ENCODE data around the gene HOMER1.

The HOMER1 gene

GRCh38 chr5:79488058-79488457 is 25.9 kb downstream of the HOMER1 start:
- no peak overlapping the region for H3K4me3 ChIP-seq (ENCODE audit: low read length in 2 of 2)

DNA sequence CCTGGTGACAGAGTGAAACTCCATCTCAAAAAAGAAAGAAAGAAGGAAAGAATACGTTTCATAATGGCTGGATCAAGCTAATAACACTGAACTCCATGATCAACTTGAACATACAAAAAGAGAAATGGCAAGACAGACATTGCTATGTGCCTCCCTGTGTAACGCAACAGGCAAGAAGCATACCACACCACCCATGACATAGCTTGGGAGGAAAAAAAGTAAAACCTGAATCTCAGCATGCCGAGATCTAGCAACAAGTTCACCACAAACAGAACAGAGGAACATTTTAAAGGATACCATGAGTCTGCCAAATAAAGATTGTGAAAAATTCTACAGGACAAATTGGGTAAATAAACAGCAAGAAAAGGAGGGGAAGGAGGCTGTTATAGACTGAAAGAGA is 26.7 kb downstream of the HOMER1 start:
- Histone ChIP-seq H3K4me3 (ENCODE audit: low read length in 2 of 2) (no peak overlapping the region), H3K9ac (ENCODE audit: low read length in 2 of 2) (no peak overlapping the region), H3K9me3 (ENCODE audit: control insufficient read depth in 2 of 2, low read length in 2 of 2) (no peaks in the 10 kb centered on the region), H3K4me1 (ENCODE audit: control insufficient read depth, insufficient read depth, low read length) (no peaks in the 10 kb centered on the region), H3K27ac (ENCODE audit: low read length) (no peak overlapping the region), H3K27me3 (ENCODE audit: control insufficient read depth in 1 of 2, insufficient read depth in 2 of 2, low read length in 2 of 2) (no peaks in the 10 kb centered on the region), H3K36me3 (ENCODE audit: control insufficient read depth in 2 of 2, insufficient read depth in 2 of 2, low read length in 2 of 2) (no peaks in the 10 kb centered on the region)

More at GRCh38 chr5:79488058-79488457, 25.9 kb downstream of the HOMER1 start:
- H3K4me1 ChIP-seq (ENCODE audit: control insufficient read depth, insufficient read depth, low read length): no peaks in the 10 kb centered on the region
- H3K9me3 ChIP-seq (ENCODE audit: control insufficient read depth in 2 of 2, low read length in 2 of 2): no peaks in the 10 kb centered on the region
- no peaks in the 10 kb centered on the region for H3K36me3 ChIP-seq (ENCODE audit: control insufficient read depth in 2 of 2, insufficient read depth in 2 of 2, low read length in 2 of 2)
- H3K27ac ChIP-seq (ENCODE audit: low read length): no peak overlapping the region
- H3K9ac ChIP-seq (ENCODE audit: low read length in 2 of 2): no peak overlapping the region
- H3K27me3 ChIP-seq (ENCODE audit: control insufficient read depth in 1 of 2, insufficient read depth in 2 of 2, low read length in 2 of 2): no peaks in the 10 kb centered on the region

DNA sequence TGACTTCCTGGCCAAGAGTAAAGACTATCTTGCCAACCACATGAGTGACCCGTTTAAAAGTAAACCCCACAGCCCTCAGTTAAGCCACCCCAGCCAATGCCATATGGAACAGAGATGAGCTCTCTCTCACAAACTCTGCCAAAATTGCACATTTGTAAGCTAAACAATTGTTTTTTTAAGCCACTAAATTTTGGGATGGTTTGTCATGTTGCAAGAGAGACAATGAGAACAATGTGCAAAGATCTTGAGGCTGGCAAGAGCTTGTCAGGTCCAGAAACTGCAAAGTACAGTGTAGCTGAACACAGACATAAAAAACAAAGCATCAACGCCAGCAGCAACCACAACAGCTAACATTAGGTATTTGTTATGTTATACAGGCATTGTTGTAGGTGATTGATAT is 27.8 kb downstream of the HOMER1 start:
- Histone ChIP-seq H3K4me1 (ENCODE audit: control insufficient read depth, insufficient read depth, low read length) (no peaks in the 10 kb centered on the region), H3K9me3 (ENCODE audit: control insufficient read depth in 2 of 2, low read length in 2 of 2) (no peaks in the 10 kb centered on the region), H3K4me3 (ENCODE audit: low read length in 2 of 2) (no peak overlapping the region), H3K36me3 (ENCODE audit: control insufficient read depth in 2 of 2, insufficient read depth in 2 of 2, low read length in 2 of 2) (no peaks in the 10 kb centered on the region), H3K27ac (ENCODE audit: low read length) (no peak overlapping the region), H3K27me3 (ENCODE audit: control insufficient read depth in 1 of 2, insufficient read depth in 2 of 2, low read length in 2 of 2) (no peaks in the 10 kb centered on the region), H3K9ac (ENCODE audit: low read length in 2 of 2) (no peak overlapping the region)

DNA sequence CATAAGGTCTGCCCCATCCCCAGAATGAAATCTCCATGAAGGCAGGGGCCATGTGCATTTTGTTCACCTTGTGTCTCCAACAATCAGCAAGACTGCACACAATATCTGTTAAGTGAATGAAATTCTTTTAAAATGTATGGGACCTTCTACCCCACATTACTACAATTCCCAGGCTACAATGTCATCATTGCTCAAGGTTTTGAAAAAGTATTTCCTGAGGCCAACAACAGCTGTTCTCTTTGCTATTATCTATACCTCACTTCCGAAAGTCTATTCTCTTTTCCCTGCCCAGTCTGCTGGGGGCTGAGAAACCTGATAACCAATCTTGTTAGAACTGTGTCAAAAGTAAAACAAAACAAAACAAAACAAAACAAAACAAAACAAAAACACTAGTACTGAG is 29.2 kb downstream of the HOMER1 start:
- H3K27ac ChIP-seq (ENCODE audit: low read length): no peak overlapping the region
- H3K36me3 ChIP-seq (ENCODE audit: control insufficient read depth in 2 of 2, insufficient read depth in 2 of 2, low read length in 2 of 2): no peaks in the 10 kb centered on the region
- H3K4me1 ChIP-seq (ENCODE audit: control insufficient read depth, insufficient read depth, low read length): no peaks in the 10 kb centered on the region
- no peak overlapping the region for H3K4me3 ChIP-seq (ENCODE audit: low read length in 2 of 2)
- no peak overlapping the region for H3K9ac ChIP-seq (ENCODE audit: low read length in 2 of 2)
- no peaks in the 10 kb centered on the region for H3K27me3 ChIP-seq (ENCODE audit: control insufficient read depth in 1 of 2, insufficient read depth in 2 of 2, low read length in 2 of 2)
- H3K9me3 ChIP-seq (ENCODE audit: control insufficient read depth in 2 of 2, low read length in 2 of 2): no peaks in the 10 kb centered on the region

GRCh38 chr5:79481574-79481973 is 32.4 kb downstream of the HOMER1 start:
- Histone ChIP-seq H3K4me3 (ENCODE audit: low read length in 2 of 2) (no peak overlapping the region), H3K9ac (ENCODE audit: low read length in 2 of 2) (no peak overlapping the region), H3K9me3 (ENCODE audit: control insufficient read depth in 2 of 2, low read length in 2 of 2) (no peaks in the 10 kb centered on the region), H3K27me3 (ENCODE audit: control insufficient read depth in 1 of 2, insufficient read depth in 2 of 2, low read length in 2 of 2) (no peaks in the 10 kb centered on the region), H3K27ac (ENCODE audit: low read length) (no peak overlapping the region), H3K36me3 (ENCODE audit: control insufficient read depth in 2 of 2, insufficient read depth in 2 of 2, low read length in 2 of 2) (no peaks in the 10 kb centered on the region), H3K4me1 (ENCODE audit: control insufficient read depth, insufficient read depth, low read length) (no peaks in the 10 kb centered on the region)

GRCh38 chr5:79480991-79481390 is 32.9 kb downstream of the HOMER1 start:
- H3K36me3 ChIP-seq (ENCODE audit: control insufficient read depth in 2 of 2, insufficient read depth in 2 of 2, low read length in 2 of 2): no peaks in the 10 kb centered on the region
- H3K27ac ChIP-seq (ENCODE audit: low read length): no peak overlapping the region
- no peaks in the 10 kb centered on the region for H3K27me3 ChIP-seq (ENCODE audit: control insufficient read depth in 1 of 2, insufficient read depth in 2 of 2, low read length in 2 of 2)
- H3K4me1 ChIP-seq (ENCODE audit: control insufficient read depth, insufficient read depth, low read length): no peaks in the 10 kb centered on the region
- no peak overlapping the region for H3K4me3 ChIP-seq (ENCODE audit: low read length in 2 of 2)
- no peak overlapping the region for H3K9ac ChIP-seq (ENCODE audit: low read length in 2 of 2)
- H3K9me3 ChIP-seq (ENCODE audit: control insufficient read depth in 2 of 2, low read length in 2 of 2): no peaks in the 10 kb centered on the region

DNA sequence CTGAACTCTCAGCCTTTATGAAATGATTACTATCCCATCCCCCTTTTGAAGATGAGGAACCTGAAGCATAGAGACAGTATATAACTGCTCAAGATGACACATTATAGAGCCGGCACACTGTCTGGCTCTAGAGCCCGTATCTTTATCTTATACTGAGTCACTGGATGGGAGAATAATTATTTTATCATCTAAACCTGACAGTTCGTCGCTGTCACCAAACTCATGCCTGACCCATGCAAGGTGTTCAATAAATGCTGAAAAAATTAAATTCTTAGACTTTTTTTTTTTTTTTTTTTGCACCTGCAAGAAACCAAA is 38.8 kb downstream of the HOMER1 start:
- Histone ChIP-seq H3K27ac (ENCODE audit: low read length) (no peak overlapping the region), H3K9ac (ENCODE audit: low read length in 2 of 2) (no peak overlapping the region), H3K4me3 (ENCODE audit: low read length in 2 of 2) (no peak overlapping the region), H3K9me3 (ENCODE audit: control insufficient read depth in 2 of 2, low read length in 2 of 2) (no peaks in the 10 kb centered on the region), H3K27me3 (ENCODE audit: control insufficient read depth in 1 of 2, insufficient read depth in 2 of 2, low read length in 2 of 2) (no peaks in the 10 kb centered on the region), H3K36me3 (ENCODE audit: control insufficient read depth in 2 of 2, insufficient read depth in 2 of 2, low read length in 2 of 2) (no peaks in the 10 kb centered on the region), H3K4me1 (ENCODE audit: control insufficient read depth, insufficient read depth, low read length) (no peaks in the 10 kb centered on the region)

DNA sequence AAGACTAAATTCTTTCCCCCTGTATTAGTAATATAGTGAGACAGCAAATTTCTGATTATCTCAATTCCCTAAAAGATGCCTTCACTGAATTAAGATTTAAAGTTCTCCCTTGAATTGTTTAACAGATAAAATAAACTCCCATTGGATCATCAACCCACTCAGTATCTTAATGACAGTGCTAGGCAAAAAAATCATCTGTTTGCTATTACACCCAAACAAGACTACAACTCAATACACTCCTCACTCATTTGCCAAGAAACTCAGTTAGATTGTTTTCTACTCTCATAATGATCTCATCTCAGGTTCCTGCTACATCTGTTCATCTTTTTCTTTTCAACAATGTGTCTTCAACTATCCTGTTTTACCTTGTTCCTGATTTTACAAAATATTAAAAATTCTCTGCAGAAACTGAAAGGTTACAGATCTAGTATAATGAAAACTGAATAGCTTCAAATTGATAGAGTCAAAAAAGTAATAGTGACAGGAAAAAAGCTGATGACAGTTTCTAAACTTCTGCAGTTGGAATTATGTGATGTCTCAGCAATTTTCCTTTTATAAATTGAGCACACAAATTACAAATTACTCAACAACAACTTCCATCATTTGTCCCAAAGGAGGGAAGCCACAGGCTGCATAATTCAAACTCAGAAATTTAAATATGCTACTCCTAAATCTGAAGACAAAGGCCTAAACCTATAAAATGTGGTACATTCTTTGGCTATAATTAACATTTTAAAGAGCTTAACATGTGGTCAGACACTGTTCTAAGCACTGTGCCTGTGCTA is 39.4 kb downstream of the HOMER1 start:
- no peaks in the 10 kb centered on the region for H3K27me3 ChIP-seq (ENCODE audit: control insufficient read depth in 1 of 2, insufficient read depth in 2 of 2, low read length in 2 of 2)
- no peaks in the 10 kb centered on the region for H3K4me1 ChIP-seq (ENCODE audit: control insufficient read depth, insufficient read depth, low read length)
- H3K27ac ChIP-seq (ENCODE audit: low read length): no peak overlapping the region
- no peaks in the 10 kb centered on the region for H3K9me3 ChIP-seq (ENCODE audit: control insufficient read depth in 2 of 2, low read length in 2 of 2)
- no peak overlapping the region for H3K9ac ChIP-seq (ENCODE audit: low read length in 2 of 2)
- no peaks in the 10 kb centered on the region for H3K36me3 ChIP-seq (ENCODE audit: control insufficient read depth in 2 of 2, insufficient read depth in 2 of 2, low read length in 2 of 2)
- H3K4me3 ChIP-seq (ENCODE audit: low read length in 2 of 2): no peak overlapping the region

- Histone ChIP-seq H3K4me3 (ENCODE audit: low read length in 2 of 2) (no peak overlapping the region), H3K36me3 (ENCODE audit: control insufficient read depth in 2 of 2, insufficient read depth in 2 of 2, low read length in 2 of 2) (no peaks in the 10 kb centered on the region), H3K9ac (ENCODE audit: low read length in 2 of 2) (no peak overlapping the region), H3K27me3 (ENCODE audit: control insufficient read depth in 1 of 2, insufficient read depth in 2 of 2, low read length in 2 of 2) (no peaks in the 10 kb centered on the region), H3K27ac (ENCODE audit: low read length) (no peak overlapping the region), H3K9me3 (ENCODE audit: control insufficient read depth in 2 of 2, low read length in 2 of 2) (no peaks in the 10 kb centered on the region), H3K4me1 (ENCODE audit: control insufficient read depth, insufficient read depth, low read length) (no peaks in the 10 kb centered on the region)
Measured at GRCh38 chr5:79471556-79471955, 42.4 kb downstream of the HOMER1 start.

GRCh38 chr5:79464695-79465332 is 49.1 kb downstream of the HOMER1 start:
- Histone ChIP-seq H3K4me3 (ENCODE audit: low read length in 2 of 2) (peak overlapping the region in 1 of 2 donors; percentile 35), H3K36me3 (ENCODE audit: control insufficient read depth in 2 of 2, insufficient read depth in 2 of 2, low read length in 2 of 2) (no peaks in the 10 kb centered on the region), H3K9ac (ENCODE audit: low read length in 2 of 2) (no peak overlapping the region), H3K9me3 (ENCODE audit: control insufficient read depth in 2 of 2, low read length in 2 of 2) (no peaks in the 10 kb centered on the region), H3K27me3 (ENCODE audit: control insufficient read depth in 1 of 2, insufficient read depth in 2 of 2, low read length in 2 of 2) (no peaks in the 10 kb centered on the region), H3K27ac (ENCODE audit: low read length) (no peak overlapping the region), H3K4me1 (ENCODE audit: control insufficient read depth, insufficient read depth, low read length) (no peaks in the 10 kb centered on the region)

- Histone ChIP-seq H3K36me3 (ENCODE audit: control insufficient read depth in 2 of 2, insufficient read depth in 2 of 2, low read length in 2 of 2) (no peaks in the 10 kb centered on the region), H3K4me1 (ENCODE audit: control insufficient read depth, insufficient read depth, low read length) (no peaks in the 10 kb centered on the region), H3K9me3 (ENCODE audit: control insufficient read depth in 2 of 2, low read length in 2 of 2) (no peaks in the 10 kb centered on the region), H3K27ac (ENCODE audit: low read length) (no peak overlapping the region), H3K27me3 (ENCODE audit: control insufficient read depth in 1 of 2, insufficient read depth in 2 of 2, low read length in 2 of 2) (no peaks in the 10 kb centered on the region), H3K4me3 (ENCODE audit: low read length in 2 of 2) (peak overlapping the region in 1 of 2 donors; percentile 35), H3K9ac (ENCODE audit: low read length in 2 of 2) (no peak overlapping the region)
Measured at GRCh38 chr5:79464278-79464677, 49.7 kb downstream of the HOMER1 start.

Measured in stomach smooth muscle (tissue), 2 donors.